IPS-NIHi7 (cell line): ENCODE data around the gene MN1.

ENCODE experiments used
- DNase-seq: peaks from one replicate; pipeline ENCODE4 v3.0.0; 2012; ENCODE audit warnings: mixed read lengths; ENCODE audit errors: extremely low spot score

Gene MN1

DNA sequence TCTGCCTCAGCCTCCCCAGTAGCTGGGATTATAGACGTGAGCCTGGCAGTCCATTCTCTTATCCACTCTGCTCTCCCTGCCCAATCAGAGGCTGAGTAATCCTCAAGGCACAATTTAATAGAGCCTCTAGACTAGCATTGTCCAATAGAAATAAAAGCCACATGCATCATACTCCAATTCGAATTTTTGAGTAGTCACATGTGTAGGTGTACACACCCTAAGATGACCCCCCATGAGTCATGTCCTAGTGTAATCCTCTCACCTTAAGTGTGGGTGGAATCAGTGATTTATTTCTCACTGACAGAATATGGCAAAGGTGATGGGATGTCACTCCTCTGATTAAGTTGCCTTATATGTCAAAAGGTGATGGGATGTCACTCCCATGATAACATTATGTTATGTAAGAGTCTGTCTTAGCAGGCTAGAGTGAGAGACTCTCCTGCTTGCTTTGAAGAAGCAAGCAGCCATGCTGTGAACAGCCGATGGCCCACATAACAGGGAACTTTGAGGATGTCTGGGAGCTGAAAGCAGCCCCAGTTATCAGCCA, 61.3 kb downstream of the MN1 start:
- DNase-seq = no peak

DNA sequence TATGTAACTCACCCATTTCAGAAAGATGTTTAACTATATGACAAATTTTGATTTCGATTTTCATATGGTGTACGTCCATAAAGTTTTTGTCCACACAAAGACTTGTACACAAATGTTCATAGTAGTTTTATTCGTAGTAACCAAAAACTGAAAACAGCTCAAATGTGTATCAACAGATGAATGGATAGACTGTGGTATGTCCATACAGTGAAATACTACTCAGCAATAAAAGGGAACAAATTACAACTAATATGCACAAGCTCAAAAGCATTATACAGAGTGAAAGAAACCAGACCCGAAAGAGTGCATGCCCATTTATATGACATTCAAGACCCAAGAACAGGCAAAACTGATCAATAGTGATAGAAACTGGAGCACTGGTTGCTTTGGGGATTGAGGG, 64.0 kb downstream of the MN1 start:
- no peak for DNase-seq

DNA sequence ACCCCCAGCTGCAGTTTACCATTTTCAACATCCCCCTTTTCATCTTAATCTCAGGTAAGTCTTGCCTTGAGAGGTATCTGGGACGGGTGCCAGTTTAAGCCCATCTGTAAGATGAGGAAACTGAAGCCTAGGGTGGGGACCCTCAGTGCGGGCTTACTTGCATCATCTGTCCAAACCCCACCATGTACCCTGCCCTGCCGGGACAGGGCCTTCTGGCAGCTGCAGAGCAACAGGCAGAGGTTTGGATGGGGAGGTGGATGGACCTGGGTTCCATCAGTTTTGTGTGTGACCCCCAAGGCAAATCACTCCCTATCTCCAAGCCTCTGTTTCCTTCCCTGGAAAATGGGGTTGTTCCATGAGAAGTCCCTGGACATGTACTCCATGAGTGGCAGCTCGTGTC, 67.5 kb downstream of the MN1 start:
- no peak for DNase-seq

GRCh38 chr22:27732841-27733240, 68.7 kb downstream of the MN1 start:
- no peak for DNase-seq

DNA sequence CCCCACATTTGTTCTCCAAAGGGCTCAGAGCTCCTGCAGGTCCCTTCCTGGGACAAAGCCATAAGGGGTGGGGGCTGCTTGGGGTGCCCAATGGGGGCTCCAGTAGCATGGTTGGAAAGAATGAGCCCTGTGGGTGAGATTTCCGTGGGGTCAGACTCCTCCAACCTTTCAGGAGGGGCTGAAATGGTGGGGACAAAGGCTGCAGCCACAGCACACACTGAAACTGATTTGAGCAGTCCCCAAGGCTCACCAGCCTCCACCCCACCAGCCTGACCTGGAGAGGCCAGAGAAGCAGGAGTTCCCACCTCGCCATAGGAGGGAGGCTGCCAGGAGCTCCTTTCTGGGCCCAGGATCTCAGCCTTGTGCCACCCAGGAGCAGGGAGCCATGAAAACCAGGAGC, 69.2 kb downstream of the MN1 start:
- no peak for DNase-seq

DNA sequence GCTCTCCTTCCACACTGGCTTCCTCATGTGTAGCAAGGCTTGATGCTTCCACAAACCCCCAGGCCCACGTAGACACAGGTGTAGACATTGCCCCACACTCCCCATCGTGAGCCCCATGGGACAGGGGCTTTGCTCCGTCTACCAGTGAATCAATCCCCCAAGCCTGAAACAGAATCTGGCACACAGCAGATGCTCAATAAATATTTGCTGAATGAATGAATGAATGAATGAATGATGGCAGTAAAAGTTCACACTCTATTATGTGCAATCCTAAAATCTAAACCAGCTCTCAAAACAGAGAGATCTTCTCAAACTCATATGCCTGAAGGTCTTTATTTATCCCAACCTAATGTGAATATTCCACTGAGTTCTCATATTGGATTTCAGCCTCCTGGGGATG, 69.9 kb downstream of the MN1 start:
- no peak for DNase-seq

DNA sequence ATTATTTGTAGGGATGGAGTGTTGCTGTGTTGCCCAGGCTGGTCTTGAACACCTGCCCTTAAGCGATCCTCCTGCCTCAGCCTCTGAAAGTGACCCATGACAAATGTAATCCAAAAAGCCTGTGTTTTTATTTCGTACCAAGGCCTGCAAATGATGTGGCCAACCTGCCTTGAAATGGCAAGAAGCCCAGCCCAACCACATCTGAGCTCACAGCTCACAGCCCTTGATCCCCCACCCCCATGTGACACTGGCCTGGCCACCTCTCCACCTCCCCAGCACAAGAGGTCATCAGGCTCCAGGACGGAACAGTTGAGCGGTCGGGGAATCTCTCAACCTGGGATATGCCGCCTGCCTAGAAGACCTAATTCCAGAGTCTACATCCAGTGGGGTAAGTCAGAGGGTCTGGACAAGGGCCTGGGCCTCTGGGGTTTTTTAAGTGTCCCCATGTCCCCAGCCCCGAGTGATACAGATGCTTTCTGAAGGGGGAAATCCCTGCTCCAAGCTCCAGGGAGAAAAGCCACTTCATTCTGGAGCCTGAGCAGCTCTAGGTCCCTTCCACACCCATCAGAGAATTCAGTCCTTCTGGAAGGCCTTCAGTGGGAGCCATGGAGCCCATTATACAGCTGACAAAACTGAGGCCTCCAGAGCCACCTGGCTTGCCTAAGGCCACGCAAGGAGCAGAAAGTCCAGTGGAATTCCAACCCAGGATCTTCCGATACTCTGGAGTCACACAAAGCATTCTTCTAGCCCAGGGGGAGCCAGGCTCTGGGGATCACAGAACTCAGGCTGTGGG, 70.7 kb downstream of the MN1 start:
- DNase-seq = peak; percentile 53

- DNase-seq = no peak
Measured at GRCh38 chr22:27729246-27729645, 72.3 kb downstream of the MN1 start.

DNA sequence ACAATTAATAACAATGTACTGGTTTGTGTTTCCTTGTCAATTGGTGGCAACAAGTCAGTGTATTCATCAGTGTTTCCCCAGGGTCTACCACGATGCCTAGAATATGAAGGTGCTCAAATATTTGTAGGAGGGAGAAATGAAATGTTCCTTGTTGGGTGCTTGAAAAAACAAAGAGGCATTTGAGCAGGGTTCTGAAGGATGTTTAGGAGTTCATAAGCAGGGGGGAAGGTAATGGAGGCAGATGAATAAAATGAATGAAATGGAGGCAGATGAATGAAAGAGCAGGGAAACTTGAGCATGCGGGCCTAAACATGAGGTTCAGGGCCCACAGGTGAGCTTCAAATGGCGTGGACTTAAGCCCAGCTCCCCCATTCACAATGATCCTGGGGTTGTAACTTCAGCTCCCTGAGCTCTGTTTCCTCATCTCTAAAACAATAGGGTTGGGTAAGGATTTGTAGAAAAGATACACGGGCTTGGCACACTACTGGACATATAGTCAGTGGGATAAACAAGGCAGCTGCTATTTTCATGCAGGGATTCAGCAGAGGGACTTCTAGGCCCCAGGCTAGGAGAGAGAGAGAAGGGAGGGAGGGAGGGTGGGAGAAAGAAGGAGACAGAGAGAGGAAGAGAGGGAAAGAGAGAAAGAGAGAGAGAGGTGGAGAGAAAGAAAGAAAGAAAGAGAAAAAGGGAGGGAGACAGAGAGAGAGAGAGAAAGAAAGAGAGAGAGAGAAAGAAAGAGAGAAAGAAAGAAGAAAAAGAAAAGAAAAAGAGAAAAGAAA, 73.7 kb downstream of the MN1 start:
- no peak for DNase-seq

DNA sequence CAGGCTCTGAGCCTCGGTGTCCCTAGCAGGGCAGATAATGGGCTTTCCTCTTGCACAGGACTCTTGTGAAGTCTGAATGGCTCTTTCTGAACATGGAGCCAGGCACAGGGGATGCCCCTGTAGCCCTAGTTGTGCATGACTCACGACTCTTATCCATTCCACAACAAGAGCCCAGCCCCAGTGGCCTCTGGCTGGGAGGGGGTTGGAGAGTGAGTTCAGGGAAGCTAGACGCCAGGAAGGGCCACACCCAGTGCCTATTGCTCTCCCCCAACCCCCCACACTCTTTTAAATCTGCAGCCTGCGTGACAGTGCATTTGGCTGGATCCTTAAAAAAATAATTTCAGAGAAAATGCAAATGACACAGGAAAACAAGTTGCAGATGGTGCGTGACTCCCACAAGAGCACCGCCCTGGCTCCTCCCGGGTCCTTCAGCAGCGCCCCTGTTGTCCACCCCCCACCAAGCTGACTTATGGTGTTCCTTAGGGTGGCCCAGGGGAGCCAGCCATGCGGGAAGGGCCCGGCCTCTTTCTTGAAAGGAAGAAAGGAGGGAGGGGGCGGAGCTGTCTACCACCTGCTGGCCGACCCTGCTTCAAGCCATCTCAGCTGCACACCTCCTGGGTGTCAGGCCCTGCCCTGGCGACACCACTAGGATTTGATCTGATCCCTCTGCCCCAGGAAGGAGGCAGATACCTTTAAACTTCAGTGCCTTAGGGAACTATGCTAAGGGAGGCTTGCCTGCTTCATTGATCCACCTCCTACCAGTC, 74.7 kb downstream of the MN1 start:
- DNase-seq = peak; percentile 57

- no peak for DNase-seq
Measured at GRCh38 chr22:27726331-27726685, 75.2 kb downstream of the MN1 start.

DNA sequence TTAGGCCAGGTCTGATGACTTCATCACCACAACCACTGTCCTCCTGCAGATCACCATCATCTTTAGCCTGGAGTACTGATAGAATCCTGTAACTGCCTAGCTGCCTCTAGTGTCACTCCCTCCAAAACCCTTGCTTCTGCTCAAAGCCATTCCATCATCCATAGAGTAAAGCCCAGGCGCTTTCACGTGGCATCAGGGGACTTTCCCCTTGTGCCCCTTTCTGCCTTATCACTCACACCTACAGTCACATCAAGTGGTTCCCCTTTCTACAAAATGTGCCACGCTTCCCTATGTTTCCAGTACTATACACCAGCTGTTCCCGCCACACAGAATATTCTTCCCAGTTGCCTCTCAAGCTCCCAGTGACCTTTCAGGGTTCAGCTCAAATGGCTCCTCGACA, 75.9 kb downstream of the MN1 start:
- DNase-seq = no peak

- DNase-seq = no peak
Measured at GRCh38 chr22:27724709-27725108, 76.8 kb downstream of the MN1 start.

- no peak for DNase-seq
Measured at GRCh38 chr22:27724157-27724556, 77.4 kb downstream of the MN1 start.

- no peak for DNase-seq
Measured at GRCh38 chr22:27723708-27724107, 77.8 kb downstream of the MN1 start.

- no peak for DNase-seq
Measured at GRCh38 chr22:27723158-27723557, 78.4 kb downstream of the MN1 start.

GRCh38 chr22:27720860-27721259, 80.7 kb downstream of the MN1 start:
- DNase-seq = no peak

GRCh38 chr22:27719535-27720227, 81.9 kb downstream of the MN1 start:
- DNase-seq = peak; percentile 38

DNA sequence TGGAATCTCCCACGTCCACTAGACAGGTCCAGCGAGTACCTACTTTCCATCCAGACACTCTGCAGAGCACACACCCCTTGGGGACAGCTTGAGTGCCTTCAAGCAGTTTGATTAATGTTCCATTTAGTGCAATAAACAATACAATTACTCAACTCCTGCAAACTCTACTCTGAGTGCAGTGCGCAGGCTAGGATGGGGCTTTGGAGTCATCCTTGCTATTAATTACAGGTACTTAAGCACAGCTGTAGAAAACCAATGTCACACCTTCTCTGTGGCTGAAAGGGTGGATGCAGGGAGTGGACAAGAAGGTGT, 82.6 kb downstream of the MN1 start:
- DNase-seq = no peak

GRCh38 chr22:27718186-27719035, 83.1 kb downstream of the MN1 start:
- DNase-seq = peak; percentile 80

- no peak for DNase-seq
Measured at GRCh38 chr22:27717094-27717493, 84.5 kb downstream of the MN1 start.
